ENCODE measurements around the gene NOLC1. TPM values are rescaled to one million over a fixed set of nuclear protein-coding genes. Genes with fewer than 3 reads are reported as not detected.

NOLC1 gene
- polyA plus RNA-seq, 1 donor from 2014 or later: 56.9 TPM

DNA sequence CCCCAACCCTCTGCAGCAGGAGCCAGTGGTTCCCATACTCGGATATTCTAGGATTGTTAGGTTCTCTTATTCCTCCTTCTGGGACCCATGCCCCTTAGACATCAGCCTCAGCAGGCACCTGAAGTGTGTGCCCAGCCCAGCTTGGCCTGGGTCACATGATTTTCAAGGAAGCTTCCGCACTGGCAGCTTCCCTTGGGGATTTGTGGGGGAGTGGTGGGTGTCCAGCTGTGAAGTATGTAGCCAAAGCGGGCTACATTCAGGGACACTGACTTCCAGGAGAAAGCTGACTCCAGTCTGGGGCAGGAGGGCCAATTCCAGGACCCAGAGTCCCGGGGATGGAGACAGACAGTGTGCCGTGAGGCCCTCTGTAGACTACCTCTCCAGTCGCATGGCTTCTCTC, 33.3 kb upstream of the NOLC1 start:
- Mint-ChIP-seq H3K36me3 (no peaks in the 10 kb centered on the region), H3K4me3 (peak overlapping the region; percentile 82 to 97 (median 94)), H3K27me3 (no peaks in the 10 kb centered on the region), H3K27ac (peak overlapping the region; percentile 94 to 97 (median 94)), H3K9me3 (no peaks in the 10 kb centered on the region), H3K4me1 (peaks cover 17 to 41% (median 34%) of the 10 kb centered on the region in 3 donors)

DNA sequence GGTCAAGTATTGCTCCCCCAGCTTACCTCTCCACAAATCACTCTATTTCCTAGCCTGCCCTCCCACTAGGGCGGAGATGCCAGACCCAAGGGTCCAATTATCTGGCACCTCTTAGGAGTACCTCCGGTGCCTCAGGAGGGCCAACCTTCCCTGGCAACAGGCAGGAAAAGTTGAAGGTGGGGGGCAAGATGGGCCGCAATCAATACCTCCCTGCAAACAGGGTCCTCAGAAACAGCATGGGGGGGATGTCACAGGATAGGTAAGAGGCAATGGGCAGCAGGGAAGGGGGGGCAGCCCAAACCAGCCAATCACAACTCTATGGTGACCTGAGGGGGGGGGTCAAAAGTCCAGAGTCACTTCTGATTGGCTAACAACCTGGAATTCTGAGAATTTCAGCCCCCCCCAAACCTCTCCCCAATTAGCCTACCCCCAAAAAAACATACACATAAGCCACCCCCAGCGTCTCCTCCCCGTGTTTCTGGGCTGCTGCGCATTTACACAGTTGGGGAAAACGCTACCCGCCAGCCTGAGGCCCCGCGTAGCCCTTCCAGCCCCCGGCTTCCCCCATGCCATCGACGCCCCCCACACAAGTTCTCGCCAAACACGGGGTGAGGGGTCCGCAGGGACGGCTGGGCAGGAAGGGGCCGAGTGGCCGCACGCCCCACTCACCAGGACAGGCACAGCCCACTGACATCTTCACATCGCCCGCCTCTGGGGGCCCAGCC, 32.6 kb upstream of the NOLC1 start:
- H3K36me3 Mint-ChIP-seq: no peaks in the 10 kb centered on the region
- no peaks in the 10 kb centered on the region for H3K27me3 Mint-ChIP-seq
- peak overlapping the region; percentile 82 to 97 (median 94) for H3K4me3 Mint-ChIP-seq
- H3K4me1 Mint-ChIP-seq: peaks cover 17 to 40% (median 34%) of the 10 kb centered on the region in 3 donors
- H3K27ac Mint-ChIP-seq: peak overlapping the region; percentile 87 to 97 (median 94)
- no peaks in the 10 kb centered on the region for H3K9me3 Mint-ChIP-seq

GRCh38 chr10:102120142-102120990, 31.8 kb upstream of the NOLC1 start, which contains the start of gene LDB1:
Gene LDB1, minus strand, starts transcription at chr10:102120368. Its CDS starts 258 bp downstream, at chr10:102120110.
- Mint-ChIP-seq H3K36me3 (no peaks in the 10 kb centered on the region), H3K4me1 (peaks cover 17 to 35% (median 31%) of the 10 kb centered on the region in 3 donors), H3K27me3 (no peaks in the 10 kb centered on the region), H3K27ac (peak within 1 kb of the TSS; percentile 94 to 97 (median 94)), H3K9me3 (no peaks in the 10 kb centered on the region), H3K4me3 (peak within 1 kb of the TSS; percentile 82 to 98 (median 94))

DNA sequence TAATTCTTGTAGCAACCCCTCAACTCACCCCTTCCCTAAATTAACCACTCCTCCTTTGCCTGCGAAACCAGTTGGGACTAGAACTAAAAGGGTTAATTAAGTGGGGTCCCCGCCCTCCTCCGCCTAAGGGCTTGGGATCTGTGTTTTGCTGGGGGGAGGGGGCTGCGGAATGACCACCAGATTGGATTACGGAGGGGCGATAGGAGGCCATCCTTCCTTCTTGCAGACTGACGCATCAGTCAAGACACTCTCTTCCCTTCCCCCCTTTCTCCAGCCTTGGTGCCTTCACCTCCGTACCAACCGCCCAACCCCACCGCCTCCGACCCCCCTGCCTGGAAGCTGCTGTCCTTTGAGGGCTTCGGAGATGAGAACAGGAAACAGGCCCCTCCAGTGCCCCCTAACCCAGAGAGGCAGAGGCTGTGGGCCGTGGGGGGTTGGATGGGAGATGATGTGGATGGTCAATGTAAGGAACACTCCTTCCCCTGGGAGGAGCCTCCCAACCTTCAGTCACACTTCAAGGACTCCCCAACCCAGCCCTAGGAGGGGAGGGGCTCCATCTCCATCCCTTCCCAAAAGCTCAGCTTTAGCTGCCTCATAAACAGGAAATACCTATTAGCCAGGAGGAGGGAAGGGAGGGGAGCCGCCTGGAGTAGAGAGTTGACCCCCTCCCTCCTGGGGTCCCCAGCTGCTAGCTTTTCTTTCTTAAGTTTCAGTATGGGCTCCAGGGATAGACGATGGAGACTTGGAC, 31.0 kb upstream of the NOLC1 start:
- Mint-ChIP-seq H3K4me3 (peak overlapping the region; percentile 82 to 98 (median 94)), H3K9me3 (no peaks in the 10 kb centered on the region), H3K27ac (peak overlapping the region; percentile 91 to 97 (median 94)), H3K4me1 (peaks cover 11 to 27% (median 23%) of the 10 kb centered on the region in 3 donors), H3K36me3 (no peaks in the 10 kb centered on the region), H3K27me3 (no peaks in the 10 kb centered on the region)

GRCh38 chr10:102121739-102122372, 30.3 kb upstream of the NOLC1 start:
- H3K36me3 Mint-ChIP-seq: no peaks in the 10 kb centered on the region
- H3K9me3 Mint-ChIP-seq: no peaks in the 10 kb centered on the region
- peaks cover 5 to 21% (median 19%) of the 10 kb centered on the region in 3 donors for H3K4me1 Mint-ChIP-seq
- H3K27ac Mint-ChIP-seq: peak overlapping the region in 2 of 3 donors; percentile 94 to 97
- H3K4me3 Mint-ChIP-seq: peak overlapping the region; percentile 38 to 98 (median 90)
- H3K27me3 Mint-ChIP-seq: no peaks in the 10 kb centered on the region

GRCh38 chr10:102122450-102122849, 29.7 kb upstream of the NOLC1 start:
- H3K27ac Mint-ChIP-seq: peak overlapping the region; percentile 22 to 94 (median 80)
- no peaks in the 10 kb centered on the region for H3K36me3 Mint-ChIP-seq
- H3K27me3 Mint-ChIP-seq: no peaks in the 10 kb centered on the region
- peaks cover 5 to 19% (median 15%) of the 10 kb centered on the region in 3 donors for H3K4me1 Mint-ChIP-seq
- peak overlapping the region in 2 of 4 donors; percentile 82 to 97 for H3K4me3 Mint-ChIP-seq
- no peaks in the 10 kb centered on the region for H3K9me3 Mint-ChIP-seq

- Mint-ChIP-seq H3K9me3 (no peaks in the 10 kb centered on the region), H3K36me3 (no peaks in the 10 kb centered on the region), H3K4me3 (peak overlapping the region in 2 of 4 donors; percentile 32 to 82), H3K4me1 (peaks cover 5 to 13% (median 10%) of the 10 kb centered on the region in 3 donors), H3K27ac (peak overlapping the region in 2 of 3 donors; percentile 22 to 94), H3K27me3 (no peaks in the 10 kb centered on the region)
These were observed 29.0 kb upstream of the NOLC1 start for GRCh38 chr10:102123223-102123622.

DNA sequence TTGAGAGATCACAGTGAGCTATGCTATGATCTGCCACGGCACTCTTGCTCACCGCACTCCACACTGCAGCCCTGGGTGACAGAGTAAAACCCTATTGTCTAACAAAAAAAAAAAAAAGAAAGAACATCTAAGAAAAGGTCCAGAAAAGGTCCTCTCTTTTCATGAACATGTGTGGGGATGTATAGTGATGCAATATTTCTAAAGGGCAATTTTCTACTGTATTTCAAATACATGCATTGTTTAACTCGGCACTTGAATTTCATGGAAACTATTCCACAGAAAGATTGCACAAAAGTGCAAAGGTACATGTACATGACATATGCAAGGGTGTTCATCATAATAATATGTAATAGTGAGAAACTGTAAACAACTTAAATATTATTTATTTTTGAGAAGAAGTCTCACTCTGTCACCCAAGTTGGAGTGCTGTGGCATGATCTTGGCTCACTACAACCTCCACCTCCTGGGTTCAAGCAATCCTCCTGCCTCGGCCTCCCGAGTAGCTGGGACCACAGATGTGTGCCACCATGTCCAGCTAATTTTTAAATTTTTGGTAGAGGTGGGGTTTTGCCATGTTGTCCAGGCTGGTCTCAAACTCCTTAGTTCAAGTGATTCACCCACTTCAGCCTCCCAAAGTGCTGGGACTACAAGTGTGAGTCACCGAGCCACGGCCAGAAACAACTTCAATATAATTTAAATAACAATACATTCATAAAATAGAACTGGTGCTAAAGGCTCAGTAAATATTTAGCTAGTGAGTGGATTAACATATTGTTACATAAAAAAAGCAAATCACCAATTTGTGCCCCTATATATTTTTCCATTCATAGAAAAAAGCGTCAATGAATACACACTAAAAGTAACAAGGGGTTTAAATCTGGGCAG, 20.7 kb upstream of the NOLC1 start:
- Mint-ChIP-seq H3K27me3 (no peaks in the 10 kb centered on the region), H3K36me3 (no peaks in the 10 kb centered on the region), H3K27ac (no peak overlapping the region), H3K9me3 (no peaks in the 10 kb centered on the region), H3K4me3 (no peak overlapping the region), H3K4me1 (peaks cover 16 to 28% (median 17%) of the 10 kb centered on the region in 3 donors)

GRCh38 chr10:102132193-102132562, 20.0 kb upstream of the NOLC1 start:
- H3K27me3 Mint-ChIP-seq: no peaks in the 10 kb centered on the region
- H3K27ac Mint-ChIP-seq: peak overlapping the region; percentile 41 to 95 (median 89)
- peak overlapping the region; percentile 95 to 96 (median 96) for H3K4me3 Mint-ChIP-seq
- H3K36me3 Mint-ChIP-seq: no peaks in the 10 kb centered on the region
- peaks cover 16 to 26% (median 17%) of the 10 kb centered on the region in 3 donors for H3K4me1 Mint-ChIP-seq
- H3K9me3 Mint-ChIP-seq: no peaks in the 10 kb centered on the region

- Mint-ChIP-seq H3K27ac (peak within 1 kb of the TSS; percentile 41 to 95 (median 89)), H3K4me3 (peak within 1 kb of the TSS; percentile 95 to 96 (median 96)), H3K27me3 (no peaks in the 10 kb centered on the region), H3K4me1 (peaks cover 16 to 26% (median 17%) of the 10 kb centered on the region in 3 donors), H3K9me3 (no peaks in the 10 kb centered on the region), H3K36me3 (no peaks in the 10 kb centered on the region)
These were observed 19.4 kb upstream of the NOLC1 start, which contains the start of gene PPRC1 for GRCh38 chr10:102132563-102133372. Gene PPRC1, plus strand, starts transcription at chr10:102133040. Its CDS starts 29 bp downstream, at chr10:102133069.

DNA sequence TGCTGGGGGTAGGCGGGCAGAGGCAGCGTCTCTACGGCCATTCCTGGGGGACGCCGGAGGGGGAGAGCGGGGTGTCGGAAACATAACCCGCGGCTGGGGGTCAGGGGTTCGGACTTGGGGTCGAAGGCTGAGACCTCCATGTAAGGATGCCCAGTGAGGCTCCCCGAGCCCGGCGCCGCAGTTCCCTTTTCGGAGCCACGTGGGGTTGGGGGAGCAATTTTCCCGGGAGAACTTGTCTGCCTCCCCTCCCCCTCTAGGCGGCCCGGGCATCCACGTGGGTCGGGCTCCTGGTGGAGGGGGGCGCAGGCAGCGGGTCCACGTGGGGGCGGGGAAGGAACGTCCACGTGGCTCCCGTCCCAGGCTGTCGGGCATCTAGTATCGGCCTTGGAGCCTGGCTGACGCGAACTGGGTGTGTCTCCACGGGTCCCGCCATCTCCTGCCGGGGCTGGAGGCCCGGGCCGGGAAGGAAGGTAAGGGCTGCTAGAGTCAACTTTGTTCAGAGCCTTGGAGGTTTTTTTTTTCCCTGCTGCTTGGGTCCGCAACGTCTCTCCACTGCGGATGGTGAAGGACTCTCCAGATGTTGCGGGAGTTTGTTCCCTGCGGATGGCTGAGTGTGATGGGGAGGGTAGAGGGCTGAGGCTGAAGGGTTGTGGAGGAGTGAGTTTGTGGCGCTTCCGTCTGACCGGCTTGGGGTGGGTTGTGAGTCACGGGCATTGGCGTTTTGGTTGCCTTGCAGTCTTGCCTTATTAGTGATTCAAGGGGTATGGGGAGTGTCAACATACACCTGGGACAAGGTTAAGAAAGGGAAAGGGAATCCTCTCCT, 18.6 kb upstream of the NOLC1 start:
- Mint-ChIP-seq H3K9me3 (no peaks in the 10 kb centered on the region), H3K4me3 (peak overlapping the region; percentile 95 to 96 (median 96)), H3K27me3 (no peaks in the 10 kb centered on the region), H3K4me1 (peaks cover 16 to 26% (median 17%) of the 10 kb centered on the region in 3 donors), H3K36me3 (no peaks in the 10 kb centered on the region), H3K27ac (peak overlapping the region; percentile 41 to 95 (median 89))

DNA sequence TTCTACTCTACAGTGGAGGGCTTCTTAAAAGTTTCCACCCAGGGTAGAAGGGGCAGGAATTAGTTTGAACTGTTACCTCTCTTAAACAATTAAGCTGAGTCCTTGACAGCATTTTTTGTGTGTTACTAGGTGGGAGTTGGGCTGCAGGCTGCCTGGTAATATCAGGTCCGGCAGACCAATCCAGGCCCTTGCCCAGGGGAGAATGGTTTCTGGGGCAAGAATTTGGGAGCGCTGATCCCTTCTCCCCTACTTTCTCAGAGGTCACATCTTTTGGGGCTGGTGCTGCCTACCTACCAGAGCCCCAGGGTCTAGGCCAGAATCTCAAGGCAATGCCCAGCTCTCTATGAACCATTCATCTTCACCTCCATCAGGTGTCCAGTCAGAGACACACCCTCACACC, 17.8 kb upstream of the NOLC1 start:
- Mint-ChIP-seq H3K9me3 (no peaks in the 10 kb centered on the region), H3K4me3 (peak overlapping the region; percentile 95 to 96 (median 96)), H3K27me3 (no peaks in the 10 kb centered on the region), H3K36me3 (no peaks in the 10 kb centered on the region), H3K27ac (peak overlapping the region; percentile 41 to 83 (median 76)), H3K4me1 (peaks cover 16 to 26% (median 17%) of the 10 kb centered on the region in 3 donors)
